Loucy (cell line): Measurements from ENCODE around the gene ANGPT4.

ENCODE experiments used
- H2AFZ ChIP-seq: fragments of 200-600 bp; sonication (generic); 2 replicates; pipeline ENCODE4 v1.6.0; 2016; ENCODE audit warnings: antibody characterized with exemption, mild to moderate bottlenecking, low read length, moderate library complexity
- H3F3A ChIP-seq: fragments of 200-600 bp; 2 replicates; pipeline ENCODE4 v1.6.0; 2016; ENCODE audit warnings: antibody characterized with exemption, low read depth, mild to moderate bottlenecking
- H3K27me3 ChIP-seq: fragments of 200-600 bp; sonication (generic); 2 replicates; pipeline ENCODE4 v1.6.1; 2014; ENCODE audit warnings: low read length, mild to moderate bottlenecking; ENCODE audit not compliant: insufficient read depth, poor library complexity, severe bottlenecking
- H3K36me3 ChIP-seq: fragments of 200-600 bp; sonication (generic); 2 replicates; pipeline ENCODE4 v1.6.1; 2016; ENCODE audit warnings: low read length; ENCODE audit not compliant: insufficient read depth
- H3K4me1 ChIP-seq: fragments of 200-600 bp; sonication (generic); 2 replicates; pipeline ENCODE4 v1.5.1; 2014; ENCODE audit warnings: low read length, mild to moderate bottlenecking; ENCODE audit not compliant: insufficient read depth, poor library complexity, severe bottlenecking
- H3K4me2 ChIP-seq: fragments of 200-600 bp; sonication (generic); 2 replicates; pipeline ENCODE4 v1.6.0; 2014; ENCODE audit warnings: antibody characterized with exemption, low read length, low read depth, mild to moderate bottlenecking; ENCODE audit not compliant: poor library complexity, severe bottlenecking
- H3K4me3 ChIP-seq: fragments of 200-600 bp; sonication (generic); 2 replicates; pipeline ENCODE4 v1.5.1; 2014; ENCODE audit warnings: low read length, mild to moderate bottlenecking, mixed read lengths; ENCODE audit not compliant: poor library complexity, severe bottlenecking
- H3K79me2 ChIP-seq: fragments of 200-600 bp; sonication (generic); 2 replicates; pipeline ENCODE4 v1.6.1; 2014; ENCODE audit warnings: low read length; ENCODE audit not compliant: insufficient read depth
- H3K9ac ChIP-seq: fragments of 200-600 bp; sonication (generic); 2 replicates; pipeline ENCODE4 v1.6.0; 2014; ENCODE audit warnings: mild to moderate bottlenecking, low read depth, low read length, moderate library complexity; ENCODE audit not compliant: poor library complexity, severe bottlenecking
- H3K9me2 ChIP-seq: fragments of 200-600 bp; sonication (generic); replicated peaks from 2 replicates; pipeline ENCODE4 v1.6.1; 2016; ENCODE audit warnings: low read depth, low read length, mixed read lengths
- H3K9me3 ChIP-seq: fragments of 200-600 bp; sonication (generic); 2 replicates; pipeline ENCODE4 v1.6.1; 2014; ENCODE audit warnings: mild to moderate bottlenecking, antibody characterized with exemption, low read length, low read depth; ENCODE audit not compliant: insufficient read depth
- H4K20me1 ChIP-seq: fragments of 200-600 bp; sonication (generic); 2 replicates; pipeline ENCODE4 v1.6.0; 2014; ENCODE audit warnings: antibody characterized with exemption, low read length, mild to moderate bottlenecking; ENCODE audit not compliant: insufficient read depth, poor library complexity, severe bottlenecking
- EZH2phosphoT487 ChIP-seq: fragments of 200-600 bp; IDR thresholded peaks from 2 replicates; pipeline ENCODE4 v1.6.1; 2018; ENCODE audit warnings: antibody characterized with exemption, mild to moderate bottlenecking, moderate library complexity, borderline replicate concordance
- TF ChIP-seq, protein P1 (sequence below): fragments of 200-600 bp; sonication (generic); conservative IDR thresholded peaks from 2 replicates; pipeline ENCODE4 v1.5.1; 2014; ENCODE audit warnings: mild to moderate bottlenecking, antibody characterized with exemption, low read length

Gene ANGPT4

DNA sequence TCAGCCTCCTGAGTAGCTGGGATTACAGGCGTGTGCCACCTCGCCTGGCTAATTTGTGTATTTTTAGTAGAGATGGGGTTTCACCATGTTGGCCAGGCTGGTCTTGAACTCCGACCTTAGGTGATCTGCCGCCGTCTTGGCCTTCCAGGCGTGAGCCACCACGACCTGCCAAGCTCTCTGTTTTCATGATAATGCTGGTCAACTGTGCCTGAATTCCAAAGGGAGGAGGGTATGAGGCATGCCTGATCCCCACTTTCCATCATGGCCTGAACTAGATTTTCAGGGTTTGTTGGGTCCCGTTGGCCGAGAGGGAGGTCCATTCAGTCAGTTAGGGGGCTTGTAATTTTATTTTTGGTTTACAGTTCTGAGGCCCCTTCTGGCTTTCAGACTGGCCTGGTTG, 28.0 kb upstream of the ANGPT4 start:
- H3K36me3 ChIP-seq = no peaks in the 10 kb centered on the region
- no peak overlapping the region for H3K9ac ChIP-seq
- H3K9me2 ChIP-seq = no peaks in the 10 kb centered on the region
- H2AFZ ChIP-seq = no peak overlapping the region
- H3K27me3 ChIP-seq = no peaks in the 10 kb centered on the region
- TF ChIP-seq EZH2phosphoT487 = no peak
- TF ChIP-seq, protein P1, sequence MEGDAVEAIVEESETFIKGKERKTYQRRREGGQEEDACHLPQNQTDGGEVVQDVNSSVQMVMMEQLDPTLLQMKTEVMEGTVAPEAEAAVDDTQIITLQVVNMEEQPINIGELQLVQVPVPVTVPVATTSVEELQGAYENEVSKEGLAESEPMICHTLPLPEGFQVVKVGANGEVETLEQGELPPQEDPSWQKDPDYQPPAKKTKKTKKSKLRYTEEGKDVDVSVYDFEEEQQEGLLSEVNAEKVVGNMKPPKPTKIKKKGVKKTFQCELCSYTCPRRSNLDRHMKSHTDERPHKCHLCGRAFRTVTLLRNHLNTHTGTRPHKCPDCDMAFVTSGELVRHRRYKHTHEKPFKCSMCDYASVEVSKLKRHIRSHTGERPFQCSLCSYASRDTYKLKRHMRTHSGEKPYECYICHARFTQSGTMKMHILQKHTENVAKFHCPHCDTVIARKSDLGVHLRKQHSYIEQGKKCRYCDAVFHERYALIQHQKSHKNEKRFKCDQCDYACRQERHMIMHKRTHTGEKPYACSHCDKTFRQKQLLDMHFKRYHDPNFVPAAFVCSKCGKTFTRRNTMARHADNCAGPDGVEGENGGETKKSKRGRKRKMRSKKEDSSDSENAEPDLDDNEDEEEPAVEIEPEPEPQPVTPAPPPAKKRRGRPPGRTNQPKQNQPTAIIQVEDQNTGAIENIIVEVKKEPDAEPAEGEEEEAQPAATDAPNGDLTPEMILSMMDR = no peak
- no peak overlapping the region for H3K4me3 ChIP-seq
- no peaks in the 10 kb centered on the region for H3K4me1 ChIP-seq
- H4K20me1 ChIP-seq = no peaks in the 10 kb centered on the region
- H3K4me2 ChIP-seq = no peak overlapping the region
- no peaks in the 10 kb centered on the region for H3K9me3 ChIP-seq
- no peaks in the 10 kb centered on the region for H3F3A ChIP-seq
- H3K79me2 ChIP-seq = no peaks in the 10 kb centered on the region

DNA sequence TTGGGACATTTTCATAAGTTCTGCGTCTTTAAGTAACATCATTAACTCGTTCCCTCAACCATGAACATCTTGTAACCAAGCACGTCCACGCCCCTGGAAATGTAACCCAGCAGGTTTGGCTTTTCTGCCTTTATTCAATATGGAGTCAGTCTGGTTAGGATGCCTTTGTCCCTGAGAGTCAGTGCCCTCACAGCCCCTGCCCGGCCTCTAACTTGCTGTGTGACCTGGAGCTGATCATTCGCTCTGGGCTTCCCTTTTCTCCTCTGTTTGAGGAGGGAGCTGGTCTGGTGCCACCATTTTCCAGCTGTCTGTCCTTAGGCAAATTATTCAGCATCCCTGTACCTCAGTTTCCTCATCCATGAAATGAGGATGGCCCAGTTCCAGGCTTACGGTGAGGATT, 26.5 kb upstream of the ANGPT4 start:
- Histone ChIP-seq H3K27me3 (no peaks in the 10 kb centered on the region), H3K4me2 (no peak overlapping the region), H3K9me3 (no peaks in the 10 kb centered on the region), H3K79me2 (no peaks in the 10 kb centered on the region), H3K36me3 (no peaks in the 10 kb centered on the region), H4K20me1 (no peaks in the 10 kb centered on the region), H3K9me2 (no peaks in the 10 kb centered on the region), H2AFZ (no peak overlapping the region), H3K4me3 (no peak overlapping the region), H3K9ac (no peak overlapping the region), H3K4me1 (no peaks in the 10 kb centered on the region), H3F3A (no peaks in the 10 kb centered on the region)
- TF ChIP-seq, protein P1 = no peak
- TF ChIP-seq EZH2phosphoT487 = no peak

DNA sequence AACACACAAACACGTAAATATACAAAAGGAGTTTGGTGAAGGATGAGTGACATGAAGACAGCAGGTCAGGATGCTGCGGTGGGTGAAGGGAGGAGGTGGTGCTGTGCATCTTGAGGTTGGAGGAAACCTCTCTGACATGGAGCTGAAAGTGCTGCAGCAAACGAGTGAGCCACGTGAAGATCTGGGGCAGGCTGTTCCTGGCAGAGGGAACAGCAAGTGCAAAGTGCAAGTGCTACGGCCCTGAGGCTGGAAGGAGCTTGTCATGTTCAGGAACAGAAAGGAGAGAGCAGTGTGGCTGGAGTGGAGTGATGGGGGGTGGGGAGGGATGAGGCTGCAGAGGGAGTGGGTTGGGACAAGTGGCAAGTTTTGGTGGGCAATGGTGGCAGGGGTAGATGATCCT, 24.8 kb upstream of the ANGPT4 start:
- no peaks in the 10 kb centered on the region for H3K9me2 ChIP-seq
- no peak overlapping the region for H3K9ac ChIP-seq
- H4K20me1 ChIP-seq = no peaks in the 10 kb centered on the region
- no peaks in the 10 kb centered on the region for H3K79me2 ChIP-seq
- TF ChIP-seq, protein P1 = no peak
- no peak for TF ChIP-seq EZH2phosphoT487
- H3K4me1 ChIP-seq = no peaks in the 10 kb centered on the region
- H3K27me3 ChIP-seq = no peaks in the 10 kb centered on the region
- H3K36me3 ChIP-seq = no peaks in the 10 kb centered on the region
- H3F3A ChIP-seq = no peaks in the 10 kb centered on the region
- no peak overlapping the region for H3K4me3 ChIP-seq
- H3K4me2 ChIP-seq = no peak overlapping the region
- no peaks in the 10 kb centered on the region for H3K9me3 ChIP-seq
- no peak overlapping the region for H2AFZ ChIP-seq
